WTC11 (cell line): ENCODE data around the gene SCO2. TPM values are rescaled to one million over a fixed set of nuclear protein-coding genes. Genes with fewer than 3 reads are reported as not detected.
A peak's percentile ranks its signal among the peaks of the same experiment; 100 is the strongest.

Experiments
- ATAC-seq: fragments of 200-7000 bp; cut with Tn5 transposase; 2 replicates; pipeline ENCODE4 v1.10.0; 2021; ENCODE audit warnings: mild to moderate bottlenecking, moderate library complexity
- CTCF ChIA-PET: fragments of 300-600 bp; sonication (Branson Sonifier 250); formaldehyde crosslinking; loops from one replicate; lab custom pipeline; 2021; ENCODE audit warnings: antibody characterized with exemption; lab: Charles Lee
- POLR2A ChIA-PET: fragments of 350-600 bp; sonication (Branson Sonifier 250); formaldehyde crosslinking; loops from one replicate; lab custom pipeline; 2021; ENCODE audit warnings: antibody characterized with exemption; lab: Charles Lee
- DNase-seq: peaks from one replicate; pipeline ENCODE4 v3.0.0; 2021; ENCODE audit warnings: low spot score
- H3K27ac Mint-ChIP-seq: 2 replicates; pipeline ENCODE4 v1.8.0; 2021; ENCODE audit warnings: mixed read lengths
- H3K27me3 Mint-ChIP-seq: 2 replicates; pipeline ENCODE4 v1.8.0; 2021; ENCODE audit warnings: low read depth, mild to moderate bottlenecking, moderate library complexity, mixed read lengths
- H3K36me3 Mint-ChIP-seq: 2 replicates; pipeline ENCODE4 v1.8.0; 2021; ENCODE audit warnings: mixed read lengths
- H3K4me1 Mint-ChIP-seq: 2 replicates; pipeline ENCODE4 v1.8.0; 2022; ENCODE audit warnings: mixed read lengths
- H3K4me3 Mint-ChIP-seq: 2 replicates; pipeline ENCODE4 v1.8.0; 2021; ENCODE audit warnings: mild to moderate bottlenecking, moderate library complexity, mixed read lengths
- H3K9me3 Mint-ChIP-seq: 2 replicates; pipeline ENCODE4 v1.8.0; 2021; ENCODE audit warnings: mixed read lengths
- ATF2 ChIP-seq: sonication (generic); formaldehyde crosslinking; IDR thresholded peaks from 2 replicates; pipeline ENCODE4 v1.8.1; 2022; ENCODE audit warnings: low read depth, missing genetic modification reagents, borderline replicate concordance
- CREB1 ChIP-seq: sonication (generic); formaldehyde crosslinking; IDR thresholded peaks from 2 replicates; pipeline ENCODE4 v1.8.0; 2023; ENCODE audit warnings: mild to moderate bottlenecking, missing genetic modification reagents
- ELF4 ChIP-seq: sonication (generic); formaldehyde crosslinking; IDR thresholded peaks from 2 replicates; pipeline ENCODE4 v1.8.1; 2022; ENCODE audit warnings: low read depth, mild to moderate bottlenecking, moderate library complexity, missing genetic modification reagents
- ESRRA ChIP-seq: sonication (generic); formaldehyde crosslinking; IDR thresholded peaks from 2 replicates; pipeline ENCODE4 v1.8.1; 2022; ENCODE audit warnings: mild to moderate bottlenecking, missing genetic modification reagents, borderline replicate concordance
- FOXK1 ChIP-seq: sonication (generic); formaldehyde crosslinking; IDR thresholded peaks from 2 replicates; pipeline ENCODE4 v1.8.0; 2022; ENCODE audit warnings: mild to moderate bottlenecking, moderate library complexity, missing genetic modification reagents
- FOXP1 ChIP-seq: sonication (generic); formaldehyde crosslinking; IDR thresholded peaks from 2 replicates; pipeline ENCODE4 v1.8.0; 2022; ENCODE audit warnings: missing genetic modification reagents, mild to moderate bottlenecking, moderate library complexity, borderline replicate concordance
- MLX ChIP-seq: sonication (generic); formaldehyde crosslinking; IDR thresholded peaks from 2 replicates; pipeline ENCODE4 v1.8.1; 2023; ENCODE audit warnings: mild to moderate bottlenecking, missing genetic modification reagents, moderate library complexity
- NR2C2 ChIP-seq: sonication (generic); formaldehyde crosslinking; IDR thresholded peaks from 2 replicates; pipeline ENCODE4 v1.8.0; 2022; ENCODE audit warnings: mild to moderate bottlenecking, missing genetic modification reagents
- NR3C1 ChIP-seq: sonication (generic); formaldehyde crosslinking; conservative IDR thresholded peaks from 2 replicates; pipeline ENCODE4 v1.8.1; 2023; ENCODE audit warnings: low read depth, mild to moderate bottlenecking, missing genetic modification reagents
- PRDM15 ChIP-seq: sonication (generic); formaldehyde crosslinking; IDR thresholded peaks from 2 replicates; pipeline ENCODE4 v1.8.0; 2022; ENCODE audit warnings: missing genetic modification reagents
- PREB ChIP-seq: sonication (generic); formaldehyde crosslinking; IDR thresholded peaks from 2 replicates; pipeline ENCODE4 v1.8.1; 2022; ENCODE audit warnings: mild to moderate bottlenecking, missing genetic modification reagents, moderate library complexity, borderline replicate concordance
- PRRX2 ChIP-seq: fragments of 250-450 bp; sonication (Bioruptor Pico); IDR thresholded peaks from 2 replicates; pipeline ENCODE4 v1.8.0; 2021; ENCODE audit warnings: mild to moderate bottlenecking
- RELA ChIP-seq: sonication (generic); formaldehyde crosslinking; IDR thresholded peaks from 2 replicates; pipeline ENCODE4 v1.8.1; 2022; ENCODE audit warnings: missing genetic modification reagents, mild to moderate bottlenecking, borderline replicate concordance
- SOX15 ChIP-seq: fragments of 250-450 bp; sonication (Bioruptor Pico); IDR thresholded peaks from 2 replicates; pipeline ENCODE4 v1.9.0; 2021; ENCODE audit warnings: mild to moderate bottlenecking
- STAT6 ChIP-seq: sonication (generic); formaldehyde crosslinking; conservative IDR thresholded peaks from 2 replicates; pipeline ENCODE4 v1.8.1; 2023; ENCODE audit warnings: mild to moderate bottlenecking, low read depth, missing genetic modification reagents, moderate library complexity
- TP53 ChIP-seq: sonication (generic); formaldehyde crosslinking; IDR thresholded peaks from 2 replicates; pipeline ENCODE4 v1.8.1; 2023; ENCODE audit warnings: mild to moderate bottlenecking, missing genetic modification reagents
- ZNF263 ChIP-seq: sonication (generic); formaldehyde crosslinking; IDR thresholded peaks from 2 replicates; pipeline ENCODE4 v1.8.1; 2022; ENCODE audit warnings: low read depth, mild to moderate bottlenecking, moderate library complexity, missing genetic modification reagents
- ZNF281 ChIP-seq: sonication (generic); formaldehyde crosslinking; IDR thresholded peaks from 2 replicates; pipeline ENCODE4 v1.8.0; 2023; ENCODE audit warnings: mild to moderate bottlenecking, missing genetic modification reagents
- ZNF416 ChIP-seq: fragments of 250-450 bp; sonication (Bioruptor Pico); IDR thresholded peaks from 2 replicates; pipeline ENCODE4 v1.9.0; 2021; ENCODE audit warnings: mild to moderate bottlenecking, inconsistent platforms
- ZNF425 ChIP-seq: fragments of 250-450 bp; sonication (Bioruptor Pico); conservative IDR thresholded peaks from 2 replicates; pipeline ENCODE4 v1.9.0; 2021; ENCODE audit warnings: mild to moderate bottlenecking
- total RNA-seq: library from RNA; stranded (reverse); gene quantifications from 3 replicates; pipeline ENCODE4 v1.2.3, GENCODE V29; 2021

The SCO2 gene
- total RNA-seq, 1 experiment from 2014 or later = not detected

- Mint-ChIP-seq H3K36me3 (no peaks in the 10 kb centered on the region), H3K27me3 (peaks cover 36% of the 10 kb centered on the region), H3K4me1 (peaks cover 16% of the 10 kb centered on the region), H3K27ac (no peak overlapping the region), H3K9me3 (no peaks in the 10 kb centered on the region), H3K4me3 (peak overlapping the region; percentile 74)
- ChIA-PET CTCF (interaction anchor here (0.6 to 1.0 kb wide), 4 partner anchors 8 to 214 kb away, joined by 3 to 6 read pairs (median 3); partner anchors contain the start of gene SCO2), POLR2A (no interaction called here)
- ATAC-seq (peak; percentile 6), DNase-seq (peak; percentile 59)
- no peak for TF ChIP-seq ATF2
- no peak for TF ChIP-seq CREB1 (CRISPR knock-in tag)
- TF ChIP-seq TP53 = no peak
- 0 out of 2 replicates have a peak, but pooled peaks have one; percentile 49 for TF ChIP-seq RELA (CRISPR knock-in tag)
Observed at GRCh38 chr22:50481045-50481439, 44.4 kb downstream of the SCO2 start.

- Mint-ChIP-seq H3K27me3 (peaks cover 40% of the 10 kb centered on the region), H3K9me3 (no peaks in the 10 kb centered on the region), H3K36me3 (no peaks in the 10 kb centered on the region), H3K4me1 (peaks cover 20% of the 10 kb centered on the region), H3K27ac (no peak overlapping the region), H3K4me3 (peak overlapping the region; percentile 74)
- no peak for DNase-seq
- POLR2A ChIA-PET = no interaction called here
- CTCF ChIA-PET = interaction anchor here (0.7 to 1.5 kb wide), 4 partner anchors 18 to 84 kb away, joined by 3 to 6 read pairs (median 4); no protein-coding TSS in a partner anchor
- TF ChIP-seq STAT6 (CRISPR knock-in tag) = no peak
- TF ChIP-seq FOXP1 = no peak
- no peak for TF ChIP-seq MLX
- TF ChIP-seq ZNF281 (CRISPR knock-in tag) = no peak
- TF ChIP-seq ZNF263 (CRISPR knock-in tag) = no peak
- no peak for TF ChIP-seq NR3C1 (CRISPR knock-in tag)
- TF ChIP-seq PRRX2 = no peak
- no peak for TF ChIP-seq NR2C2 (CRISPR knock-in tag)
- TF ChIP-seq SOX15 (CRISPR knock-in tag) = no peak
- TF ChIP-seq ZNF416 (CRISPR knock-in tag) = no peak
- TF ChIP-seq PRDM15 = no peak
- TF ChIP-seq FOXK1 (CRISPR knock-in tag) = no peak
- no peak for TF ChIP-seq ZNF425 (CRISPR knock-in tag)
- no peak for TF ChIP-seq ESRRA (CRISPR knock-in tag)
- TF ChIP-seq ELF4 (CRISPR knock-in tag) = no peak
- no peak for TF ChIP-seq PREB (CRISPR knock-in tag)
- TF ChIP-seq, all 79 proteins: peak for 0
- no peak for ATAC-seq
Observed at GRCh38 chr22:50479721-50480120, 45.7 kb downstream of the SCO2 start.
